A549 (cell line): ENCODE measurements around the gene RAB3IP. TPM values are rescaled to one million over a fixed set of nuclear protein-coding genes. Genes with fewer than 3 reads are reported as not detected.

ENCODE experiments used
- ATAC-seq, 2 experiments: fragments of 200-7000 bp in 1 of 2; fragments of >200 bp in 1 of 2; cut with Nextera tagmentation in 1 of 2; cut with Tn5 transposase in 1 of 2; 3 replicates each; pipeline versions ENCODE4 v1.8.0 to v1.9.1; 2018 to 2020; ENCODE audit warnings: mild to moderate bottlenecking in 1 of 2, moderate library complexity in 1 of 2
- CTCF ChIA-PET: fragments of 300-600 bp; sonication (Branson Sonifier 250); formaldehyde crosslinking; extraction: SDS; loops from one replicate; lab custom pipeline; 2021; ENCODE audit warnings: antibody characterized with exemption, inconsistent platforms; lab: Yijun Ruan, JAX
- POLR2A ChIA-PET: fragments of 350-600 bp; formaldehyde crosslinking; extraction: SDS; loops from one replicate; lab custom pipeline; 2021; ENCODE audit warnings: antibody characterized with exemption, inconsistent platforms; lab: Yijun Ruan, JAX
- DNase-seq, 2 experiments: peaks; one replicate each; pipeline versions ENCODE4 v3.0.0 to v3.0.0-alpha.2; 2011 to 2016; ENCODE audit warnings: low read depth in 1 of 2, low spot score in 1 of 2
- FAIRE-seq: peaks from 2 replicates; lab custom pipeline; 2011; peaks lifted over from hg19 to GRCh38; lab: Jason Lieb, UNC
- H3K27ac ChIP-seq, 2 experiments: fragments of >200 bp; sonication (Bioruptor Twin); formaldehyde crosslinking; 3 replicates each; pipeline ENCODE4 v1.5.1; 2016 to 2017
- H3K4me1 ChIP-seq: fragments of >200 bp; sonication (Bioruptor Twin); formaldehyde crosslinking; 3 replicates; pipeline ENCODE4 v1.6.1; 2016
- H3K4me2 ChIP-seq: fragments of >200 bp; sonication (Bioruptor Twin); formaldehyde crosslinking; 3 replicates; pipeline ENCODE4 v1.6.1; 2016
- H3K4me3 ChIP-seq: fragments of >200 bp; sonication (Bioruptor Twin); formaldehyde crosslinking; 3 replicates; pipeline ENCODE4 v1.5.1; 2016
- H3K9me3 ChIP-seq: fragments of >200 bp; sonication (Bioruptor Twin); formaldehyde crosslinking; 3 replicates; pipeline ENCODE4 v1.6.1; 2016
- BCL3 ChIP-seq: fragments of >200 bp; sonication (Bioruptor Twin); formaldehyde crosslinking; IDR thresholded peaks from 3 replicates; pipeline ENCODE4 v1.6.1; 2016
- BHLHE40 ChIP-seq: IDR thresholded peaks from 2 replicates; pipeline ENCODE4 v1.6.1; 2012; ENCODE audit warnings: low read depth, low read length, inconsistent platforms
- CEBPB ChIP-seq, 2 experiments: fragments of >200 bp in 1 of 2; sonication (Bioruptor Twin) in 1 of 2; formaldehyde crosslinking in 1 of 2; IDR thresholded peaks; 2 replicates each; pipeline ENCODE4 v1.6.1; 2012 to 2016
- CHD4 ChIP-seq: fragments of 200-600 bp; sonication (generic); IDR thresholded peaks from 2 replicates; pipeline ENCODE4 v1.6.1; 2016; ENCODE audit warnings: antibody characterized with exemption, mild to moderate bottlenecking, borderline replicate concordance
- EHF ChIP-seq: fragments of 250-450 bp; sonication (Bioruptor Pico); IDR thresholded peaks from 2 replicates; pipeline ENCODE4 v1.5.0; 2020; ENCODE audit warnings: mild to moderate bottlenecking
- ESRRA ChIP-seq: fragments of 150-350 bp; IDR thresholded peaks from 2 replicates; pipeline ENCODE4 v1.6.1; 2014; ENCODE audit warnings: mild to moderate bottlenecking, low read length, borderline replicate concordance
- FOXS1 ChIP-seq: fragments of 250-450 bp; sonication (Bioruptor Pico); IDR thresholded peaks from 2 replicates; pipeline ENCODE4 v1.5.0; 2020; ENCODE audit warnings: mild to moderate bottlenecking, moderate library complexity
- HEYL ChIP-seq: fragments of 250-450 bp; sonication (Bioruptor Pico); IDR thresholded peaks from 2 replicates; pipeline ENCODE4 v1.8.0; 2021; ENCODE audit warnings: mild to moderate bottlenecking, moderate library complexity
- JUN ChIP-seq, 2 experiments: fragments of >200 bp; sonication (Bioruptor Twin); formaldehyde crosslinking; IDR thresholded peaks; 2 replicates in 1 of 2; 3 replicates in 1 of 2; pipeline ENCODE4 v1.6.1; 2016 to 2017
- KDM5A ChIP-seq: fragments of 200-600 bp; sonication (generic); IDR thresholded peaks from 2 replicates; pipeline ENCODE4 v1.6.1; 2016; ENCODE audit warnings: antibody characterized with exemption, mild to moderate bottlenecking
- MAFK ChIP-seq: fragments of 450-650 bp; IDR thresholded peaks from 2 replicates; pipeline ENCODE4 v1.6.1; 2014; ENCODE audit not compliant: partially characterized antibody
- NFE2L2 ChIP-seq: fragments of 150-350 bp; conservative IDR thresholded peaks from 2 replicates; pipeline ENCODE4 v1.6.1; 2014; ENCODE audit warnings: low read length
- NR3C1 ChIP-seq: fragments of >200 bp; sonication (Bioruptor Twin); formaldehyde crosslinking; IDR thresholded peaks from 3 replicates; pipeline ENCODE4 v1.6.1; 2017
- POLR2A ChIP-seq: IDR thresholded peaks from 2 replicates; pipeline ENCODE4 v1.6.1; 2012; ENCODE audit warnings: mild to moderate bottlenecking, low read length
- SMC3 ChIP-seq: fragments of >200 bp; sonication (Bioruptor Twin); formaldehyde crosslinking; IDR thresholded peaks from 3 replicates; pipeline ENCODE4 v1.6.1; 2018; ENCODE audit warnings: inconsistent platforms
- ZC3H11A ChIP-seq: fragments of 450-650 bp; IDR thresholded peaks from 2 replicates; pipeline ENCODE4 v1.6.1; 2014; ENCODE audit warnings: antibody characterized with exemption, mild to moderate bottlenecking
- ZNF302 ChIP-seq: fragments of 250-450 bp; sonication (Bioruptor Pico); IDR thresholded peaks from 2 replicates; pipeline ENCODE4 v1.9.0; 2021; ENCODE audit warnings: inconsistent platforms, mild to moderate bottlenecking, moderate library complexity
- ZSCAN20 ChIP-seq: fragments of 250-450 bp; sonication (Bioruptor Pico); IDR thresholded peaks from 2 replicates; pipeline ENCODE4 v1.8.0; 2022; ENCODE audit warnings: mild to moderate bottlenecking, moderate library complexity
- WGBS: methylation state at CpG from one replicate; pipeline ENCODE4 v1.1.6; 2017; ENCODE audit errors: missing lambda C conversion rate; 5-methylcytosine and 5-hydroxymethylcytosine counted together
- polyA plus RNA-seq, 4 experiments: library from polyadenylated mRNA; depleted of rRNA in 3 of 4; stranded (reverse); fragments of >200 nt; fragmentation: RNase III in 1 of 4; extraction: RNeasy Plus Mini Kit Qiagen cat#74134 plus additional on column Dnase treatment in 1 of 4; gene quantifications; 2 replicates in 3 of 4; 3 replicates in 1 of 4; pipeline ENCODE4 v1.2.3, GENCODE V29; 2011 to 2017
- TF ChIP-seq, protein P1 (sequence below): fragments of 450-650 bp; IDR thresholded peaks from 2 replicates; pipeline ENCODE4 v1.6.1; 2014; ENCODE audit warnings: antibody characterized with exemption

RAB3IP gene
- polyA plus RNA-seq, 2 of the 4 experiments (the other 2 are of a cell fraction), result 12.1 to 46.4 TPM

GRCh38 chr12:69810870-69811498 lies 72.3 kb downstream of the RAB3IP start:
- Histone ChIP-seq H3K4me3 (no peak overlapping the region), H3K27ac (no peak overlapping the region), H3K4me1 (no peaks in the 10 kb centered on the region), H3K4me2 (no peak overlapping the region), H3K9me3 (no peaks in the 10 kb centered on the region)
- no peak for TF ChIP-seq NFE2L2
- TF ChIP-seq ZSCAN20 (CRISPR knock-in tag), result no peak
- TF ChIP-seq ESRRA, result no peak
- TF ChIP-seq ZNF302 (CRISPR knock-in tag), result no peak
- TF ChIP-seq MAFK, result no peak
- no peak for TF ChIP-seq JUN (IDR thresholded peaks at IDR 0.05)
- no peak for TF ChIP-seq NR3C1
- no peak for TF ChIP-seq HEYL (CRISPR knock-in tag)
- no peak for TF ChIP-seq POLR2A
- TF ChIP-seq EHF (CRISPR knock-in tag), result no peak
- no peak for TF ChIP-seq BHLHE40
- TF ChIP-seq CHD4, result no peak
- TF ChIP-seq, protein P1, sequence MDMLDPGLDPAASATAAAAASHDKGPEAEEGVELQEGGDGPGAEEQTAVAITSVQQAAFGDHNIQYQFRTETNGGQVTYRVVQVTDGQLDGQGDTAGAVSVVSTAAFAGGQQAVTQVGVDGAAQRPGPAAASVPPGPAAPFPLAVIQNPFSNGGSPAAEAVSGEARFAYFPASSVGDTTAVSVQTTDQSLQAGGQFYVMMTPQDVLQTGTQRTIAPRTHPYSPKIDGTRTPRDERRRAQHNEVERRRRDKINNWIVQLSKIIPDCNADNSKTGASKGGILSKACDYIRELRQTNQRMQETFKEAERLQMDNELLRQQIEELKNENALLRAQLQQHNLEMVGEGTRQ, result no peak
- no peak for TF ChIP-seq CEBPB (IDR thresholded peaks at IDR 0.05)
- no peak for TF ChIP-seq FOXS1
- FAIRE-seq (no peak), ATAC-seq (no peak), DNase-seq (no peak)
- 59% methylated on average over 4 of the region's 4 CpGs for WGBS
- ChIA-PET CTCF (interaction anchor here (1.1 to 1.5 kb wide), 3 partner anchors 10 to 12 kb away, joined by 3 to 5 read pairs (median 4); no protein-coding TSS in a partner anchor), POLR2A (no interaction called here)

DNA sequence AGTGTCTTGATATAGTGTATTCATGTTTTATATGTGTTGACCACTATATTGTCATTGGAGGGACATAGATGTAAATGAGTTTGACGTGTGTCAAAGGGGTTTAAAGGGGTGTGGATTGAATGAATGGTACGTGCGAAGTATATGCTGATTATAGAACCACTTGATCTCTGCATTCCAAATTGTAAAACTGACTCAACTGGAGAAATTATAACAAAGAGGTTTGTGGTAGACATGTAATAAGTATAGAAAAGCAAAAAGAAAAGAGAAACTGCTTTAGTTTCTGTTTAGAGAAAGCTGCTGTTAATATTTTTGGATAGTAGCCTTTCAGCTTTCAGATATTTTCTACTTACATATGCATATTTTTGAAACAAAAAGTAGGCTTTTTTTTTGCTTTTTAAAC lies 77.4 kb downstream of the RAB3IP start:
- Histone ChIP-seq H3K4me3 (no peak overlapping the region), H3K9me3 (no peaks in the 10 kb centered on the region), H3K27ac (no peak overlapping the region), H3K4me1 (no peaks in the 10 kb centered on the region), H3K4me2 (no peak overlapping the region)
- ChIA-PET CTCF (interaction anchor here (0.6 kb wide), 1 partner anchor 67 kb away, joined by 3 read pairs; no protein-coding TSS in a partner anchor), POLR2A (no interaction called here)
- WGBS, result 92% methylated on average over 3 of the region's 3 CpGs
- DNase-seq (no peak), FAIRE-seq (no peak), ATAC-seq (no peak)
- no peak for TF ChIP-seq ZC3H11A
- TF ChIP-seq SMC3, result no peak
- TF ChIP-seq POLR2A, result no peak
- no peak for TF ChIP-seq CEBPB (IDR thresholded peaks at IDR 0.05)

DNA sequence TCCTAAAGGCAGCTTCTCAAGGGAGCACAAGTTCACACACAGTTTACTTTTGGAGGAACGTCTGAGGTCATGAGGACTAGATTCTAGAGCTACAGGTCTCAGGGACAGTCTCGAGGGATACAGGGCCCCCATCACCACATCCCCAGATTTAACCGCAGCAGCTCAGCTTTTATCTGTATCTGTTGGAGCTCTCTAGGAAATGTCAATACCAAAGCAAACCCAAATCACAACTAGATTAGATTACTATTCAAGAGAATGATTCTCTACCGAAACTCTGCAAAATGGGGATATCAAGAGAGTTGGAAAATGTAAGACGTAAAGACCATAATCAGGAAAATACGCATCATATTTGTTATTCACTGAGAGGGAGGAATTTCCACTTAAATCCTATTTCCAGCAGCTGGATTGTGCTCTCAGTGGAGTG lies 82.4 kb downstream of the RAB3IP start:
- H3K27ac ChIP-seq, result no peak overlapping the region
- H3K4me3 ChIP-seq, result no peak overlapping the region
- DNase-seq, result no peak
- ChIA-PET POLR2A (no interaction called here), CTCF (interaction anchor here (0.6 kb wide), 2 partner anchors 675 to 873 kb away, joined by 3 to 4 read pairs; no protein-coding TSS in a partner anchor)
- no peak for ATAC-seq
- H3K9me3 ChIP-seq, result no peaks in the 10 kb centered on the region
- no peak overlapping the region for H3K4me2 ChIP-seq
- no peak for FAIRE-seq
- WGBS, result 84% methylated on average over 6 of the region's 6 CpGs
- peaks cover 11% of the 10 kb centered on the region; the same call in 2 of the 3 replicates for H3K4me1 ChIP-seq
- no peak for TF ChIP-seq KDM5A
- TF ChIP-seq BCL3, result no peak
- no peak for TF ChIP-seq FOXS1
